SK-N-SH treated with all-trans-retinoic acid at 6 μM for 48 hours (cell line): ENCODE measurements around the gene ZSCAN12.

Source experiments
- ARNTL ChIP-seq: fragments of 450-650 bp; formaldehyde crosslinking; IDR thresholded peaks from 2 replicates; pipeline ENCODE4 v1.5.0; 2020; ENCODE audit warnings: low read depth, mild to moderate bottlenecking, moderate library complexity, borderline replicate concordance
- CSRNP3 ChIP-seq: fragments of 250-450 bp; sonication (Bioruptor Pico); IDR thresholded peaks from 2 replicates; pipeline ENCODE4 v1.5.1; 2021; ENCODE audit warnings: mild to moderate bottlenecking, moderate library complexity
- GLIS3 ChIP-seq: fragments of 250-450 bp; sonication (Bioruptor Pico); IDR thresholded peaks from 2 replicates; pipeline ENCODE4 v1.5.0; 2020; ENCODE audit warnings: mild to moderate bottlenecking, moderate library complexity
- OSR1 ChIP-seq: fragments of 250-450 bp; sonication (Bioruptor Pico); IDR thresholded peaks from 2 replicates; pipeline ENCODE4 v1.8.0; 2022; ENCODE audit warnings: moderate library complexity, mild to moderate bottlenecking, inconsistent platforms
- PPARA ChIP-seq: fragments of 250-450 bp; sonication (Bioruptor Pico); IDR thresholded peaks from 2 replicates; pipeline ENCODE4 v1.5.0; 2020; ENCODE audit warnings: mild to moderate bottlenecking, borderline replicate concordance
- ZFP3 ChIP-seq: fragments of 250-450 bp; sonication (Bioruptor Pico); IDR thresholded peaks from 2 replicates; pipeline ENCODE4 v1.5.0; 2020; ENCODE audit warnings: mild to moderate bottlenecking, moderate library complexity
- ZNF70 ChIP-seq: fragments of 450-650 bp; formaldehyde crosslinking; IDR thresholded peaks from 2 replicates; pipeline ENCODE4 v1.5.0; 2020; ENCODE audit warnings: mild to moderate bottlenecking, moderate library complexity

GRCh38 chr6:28333047-28333446 is 66.5 kb downstream of the ZSCAN12 start:
- TF ChIP-seq ZNF70 (no peak), ZFP3 (CRISPR knock-in tag) (no peak), OSR1 (no peak), ARNTL (CRISPR knock-in tag) (no peak), GLIS3 (CRISPR knock-in tag) (no peak), CSRNP3 (CRISPR knock-in tag) (no peak), PPARA (CRISPR knock-in tag) (no peak)
